Adipose tissue (tissue), 3 donors: Measurements from ENCODE around the gene ZCCHC14. TPM values are rescaled to one million over a fixed set of nuclear protein-coding genes. Genes with fewer than 3 reads are reported as not detected.
"Not testable (repeated sequence)": the region's sequence is repeated elsewhere in the genome, so short reads cannot be mapped to it uniquely, and the experiment has no call there.

ENCODE experiments used
- H3K27ac ChIP-seq: one replicate; pipeline ENCODE4 v1.5.1; 2013; ENCODE audit warnings: low read depth, low read length
- WGBS, 3 donors: extraction: QIAGEN DNeasy Blood & Tissue Kit; methylation state at CpG; one replicate each; pipeline ENCODE4 v1.1.7; 2013; 5-methylcytosine and 5-hydroxymethylcytosine counted together
- polyA plus RNA-seq, 3 donors: library from polyadenylated mRNA; stranded (reverse); fragments of 200-250 nt; gene quantifications; one replicate each; pipeline ENCODE4 v1.2.3, GENCODE V29; 2013
- donor health status: healthy with polysubstance abuse.
- donor health status: Bipolar disorder and iron deficiency.
- donor health status: healthy.

ZCCHC14 gene
- polyA plus RNA-seq, 3 donors, result 6.6 to 8.9 (median 7.6) TPM

DNA sequence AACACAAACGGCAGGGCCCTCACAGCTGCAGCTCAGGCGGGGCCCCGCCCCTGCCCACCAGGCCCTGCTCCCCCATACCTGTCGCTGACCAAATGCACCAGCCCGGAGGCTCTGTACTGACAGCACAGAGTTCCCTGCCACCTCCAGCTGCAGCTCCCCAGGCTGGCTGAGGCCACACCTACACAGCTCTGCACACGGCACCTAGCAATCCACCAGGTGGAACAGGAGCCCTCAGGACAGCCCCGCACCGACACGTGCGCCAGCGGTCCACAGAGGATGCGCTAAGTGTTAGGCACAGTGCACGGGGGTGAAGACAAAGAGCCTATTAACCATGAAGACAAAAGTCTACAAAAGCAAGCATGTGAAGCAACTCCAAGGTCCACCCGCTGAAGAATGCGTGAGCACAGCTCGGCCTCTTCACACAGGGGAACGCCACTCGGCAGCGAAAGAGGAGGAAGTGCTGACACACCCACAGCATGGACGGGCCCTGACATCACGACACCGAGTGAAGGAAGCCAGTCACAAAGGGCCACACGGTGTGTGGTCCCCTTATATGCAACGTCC, 5.4 kb downstream of the ZCCHC14 start:
- no peak overlapping the region for H3K27ac ChIP-seq
- 18 to 56% (median 49%) methylated on average over 24 of the region's 24 CpGs for WGBS, 3 donors

- no peak overlapping the region for H3K27ac ChIP-seq
- WGBS, 3 donors, result 36 to 68% (median 59%) methylated on average over 5 of the region's 5 CpGs
Measured at GRCh38 chr16:87486713-87487247, 6.0 kb downstream of the ZCCHC14 start.

- WGBS, 3 donors, result 79 to 90% (median 89%) methylated on average over 7 to 8 of the region's 8 CpGs
- no peak overlapping the region for H3K27ac ChIP-seq
Measured at GRCh38 chr16:87486282-87486681, 6.5 kb downstream of the ZCCHC14 start.

DNA sequence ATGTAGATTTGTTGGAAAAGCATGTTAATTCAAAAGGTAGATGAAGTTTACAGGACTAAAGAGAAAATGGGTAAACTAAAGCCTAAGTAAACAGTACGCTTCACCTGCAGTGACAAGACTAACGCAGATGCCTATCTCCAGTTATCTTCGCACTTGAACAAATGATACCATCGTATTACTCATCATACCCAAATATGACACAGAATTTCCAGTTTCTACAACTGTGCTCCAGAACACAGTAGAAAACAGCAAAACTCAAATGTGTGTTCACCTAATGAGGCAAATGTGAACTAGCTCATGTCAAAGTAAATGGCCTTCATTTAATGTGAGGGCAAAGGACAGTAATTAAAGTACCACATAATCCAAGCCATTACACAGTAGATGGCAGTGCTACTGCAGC, 7.0 kb downstream of the ZCCHC14 start:
- 65 to 91% (median 87%) methylated on average over 4 of the region's 4 CpGs for WGBS, 3 donors
- H3K27ac ChIP-seq, result not testable (repeated sequence)

- H3K27ac ChIP-seq, result no peak overlapping the region
- whole genome bisulfite sequencing, 3 donors, result 52 to 71% (median 64%) methylated on average over 22 of the region's 22 CpGs
Measured at GRCh38 chr16:87484487-87485331, 8.1 kb downstream of the ZCCHC14 start.

- WGBS, 3 donors, result 67 to 89% (median 86%) methylated on average over 5 of the region's 5 CpGs
- no peak overlapping the region for H3K27ac ChIP-seq
Measured at GRCh38 chr16:87483481-87483880, 9.3 kb downstream of the ZCCHC14 start.

- H3K27ac ChIP-seq, result not testable (repeated sequence)
- 83 to 87% (median 86%) methylated on average over 6 of the region's 6 CpGs for WGBS, 3 donors
Measured at GRCh38 chr16:87482670-87483069, 10.2 kb downstream of the ZCCHC14 start.

- WGBS, 3 donors, result 80 to 93% (median 93%) methylated on average over 9 of the region's 9 CpGs
- no peak overlapping the region for H3K27ac ChIP-seq
Measured at GRCh38 chr16:87482266-87482665, 10.6 kb downstream of the ZCCHC14 start.

DNA sequence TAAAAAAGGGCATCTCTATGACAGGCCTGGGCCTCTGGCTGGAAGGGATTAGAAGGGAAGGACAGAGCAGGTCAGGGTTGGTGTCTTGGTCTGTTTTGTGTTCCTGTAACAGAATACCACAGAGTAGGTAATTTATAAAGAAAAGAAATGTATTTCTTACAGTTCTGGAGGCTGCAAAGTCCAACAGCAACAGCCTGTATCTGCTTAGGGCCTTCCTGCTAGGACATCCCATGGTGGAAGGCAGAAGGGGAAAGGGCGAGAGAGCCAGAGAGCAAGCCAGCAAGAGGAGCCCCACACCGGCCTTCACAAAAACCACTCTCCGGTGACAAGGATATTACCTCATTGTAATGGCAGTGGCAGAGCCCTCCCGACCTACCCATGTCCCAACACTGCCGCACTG, 11.1 kb downstream of the ZCCHC14 start:
- H3K27ac ChIP-seq, result not testable (repeated sequence)
- WGBS, 3 donors, result 84 to 91% (median 87%) methylated on average over 4 to 5 of the region's 5 CpGs

DNA sequence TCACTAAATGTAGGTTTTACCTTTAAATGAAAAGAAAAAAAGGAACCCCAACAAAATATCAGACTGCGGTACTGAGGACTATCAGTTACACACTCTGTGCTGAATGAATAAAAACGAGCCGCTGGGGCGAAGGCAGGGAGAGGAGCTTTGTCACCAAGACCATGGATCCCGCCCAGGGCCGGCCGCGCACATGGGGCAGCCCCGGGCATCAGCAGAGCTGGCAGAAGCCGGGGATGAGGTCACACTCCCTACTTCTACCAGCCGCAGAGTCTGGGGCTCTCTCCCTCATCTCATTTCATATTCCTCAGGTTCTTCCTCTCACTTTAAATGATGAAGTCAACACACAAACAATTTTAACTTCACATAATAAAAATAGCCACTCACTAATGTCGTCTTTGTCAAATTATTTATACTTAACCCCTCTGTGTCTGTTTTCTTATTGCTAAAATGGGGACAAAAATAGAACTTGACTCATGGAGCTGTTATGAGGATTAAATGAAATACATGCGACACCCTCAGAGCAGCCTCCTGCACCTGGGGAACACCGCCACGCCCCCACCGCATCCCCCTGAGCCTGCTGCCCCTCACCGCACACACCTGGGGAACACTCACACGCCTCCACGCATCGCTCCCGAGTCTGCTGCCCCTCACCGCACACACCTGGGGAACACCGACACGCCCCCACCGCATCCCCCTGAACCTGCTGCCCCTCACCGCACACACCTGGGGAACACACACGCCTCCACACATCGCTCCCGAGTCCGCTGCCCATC, 15.4 kb downstream of the ZCCHC14 start:
- H3K27ac ChIP-seq, result not testable (repeated sequence)
- WGBS, 3 donors, result 84 to 87% (median 87%) methylated on average over 30 of the region's 30 CpGs

DNA sequence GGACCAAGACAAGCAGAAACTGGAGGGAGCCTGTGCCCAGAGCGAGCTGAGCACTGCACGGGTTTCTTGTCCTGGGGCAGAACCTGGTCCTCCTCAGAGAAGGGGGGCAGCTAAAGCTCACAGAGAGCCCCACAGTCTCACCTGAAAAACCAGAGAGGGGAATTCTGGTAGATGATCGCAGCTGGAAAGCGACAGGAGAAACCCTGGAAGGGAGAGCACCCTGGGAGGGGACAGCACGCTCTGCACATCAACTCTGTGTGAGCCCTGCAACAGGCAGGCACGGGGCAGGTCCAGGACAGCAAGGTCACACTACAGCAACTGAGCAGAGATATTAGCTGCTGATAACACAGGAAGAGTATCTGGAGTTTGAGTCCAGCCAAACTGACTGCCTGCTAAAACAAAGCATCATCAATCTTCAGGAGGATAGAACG, 18.2 kb downstream of the ZCCHC14 start:
- WGBS, 3 donors, result 78 to 89% (median 82%) methylated on average over 7 of the region's 7 CpGs
- no peak overlapping the region for H3K27ac ChIP-seq

DNA sequence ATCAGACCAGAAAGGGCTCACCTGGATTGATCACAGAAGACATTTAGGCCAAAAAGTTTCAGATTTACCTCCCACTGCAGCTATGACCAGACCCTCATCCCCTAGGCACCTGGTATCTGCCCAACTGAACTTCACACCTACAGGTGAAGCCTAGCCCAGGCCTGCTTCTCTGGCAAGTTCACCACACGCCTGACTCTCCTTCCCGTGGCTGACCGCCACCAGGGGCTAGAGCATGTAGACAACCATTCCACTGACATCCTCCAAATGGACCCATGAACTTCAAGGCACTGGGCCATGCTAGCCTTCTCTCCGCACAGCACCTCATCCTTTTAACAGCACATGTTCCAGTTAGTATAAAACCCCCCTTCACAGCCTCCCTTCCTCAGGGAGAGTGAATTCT, 18.8 kb downstream of the ZCCHC14 start:
- WGBS, 3 donors, result 97% methylated on average over 4 of the region's 4 CpGs

DNA sequence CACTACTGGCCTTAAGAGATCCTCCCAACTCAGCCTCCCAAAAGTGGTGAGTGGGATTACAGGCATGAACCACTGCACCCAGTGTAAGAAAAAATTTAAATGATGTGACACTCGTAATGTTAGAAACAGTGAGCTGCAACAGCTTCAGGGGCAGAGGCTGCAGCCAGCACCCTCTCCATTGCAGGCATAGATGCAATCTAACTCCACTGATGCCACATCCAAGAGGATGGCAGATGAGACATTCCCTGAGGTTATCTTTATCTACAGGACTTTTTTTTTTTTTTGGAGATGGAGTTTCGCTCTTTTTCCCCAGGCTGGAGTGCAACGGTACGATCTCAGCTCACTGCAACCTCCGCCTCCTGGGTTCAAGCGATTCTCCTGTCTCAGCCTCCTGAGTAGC, 19.9 kb downstream of the ZCCHC14 start:
- H3K27ac ChIP-seq, result no peak overlapping the region
- WGBS, 3 donors, result 91 to 98% (median 98%) methylated on average over 6 of the region's 6 CpGs

More for the DNA sequence above, 18.8 kb downstream of the ZCCHC14 start:
- no peak overlapping the region for H3K27ac ChIP-seq

GRCh38 chr16:87472142-87472778, 20.6 kb downstream of the ZCCHC14 start:
- WGBS, 3 donors, result 85 to 92% (median 90%) methylated on average over 22 of the region's 22 CpGs
- no peak overlapping the region for H3K27ac ChIP-seq

DNA sequence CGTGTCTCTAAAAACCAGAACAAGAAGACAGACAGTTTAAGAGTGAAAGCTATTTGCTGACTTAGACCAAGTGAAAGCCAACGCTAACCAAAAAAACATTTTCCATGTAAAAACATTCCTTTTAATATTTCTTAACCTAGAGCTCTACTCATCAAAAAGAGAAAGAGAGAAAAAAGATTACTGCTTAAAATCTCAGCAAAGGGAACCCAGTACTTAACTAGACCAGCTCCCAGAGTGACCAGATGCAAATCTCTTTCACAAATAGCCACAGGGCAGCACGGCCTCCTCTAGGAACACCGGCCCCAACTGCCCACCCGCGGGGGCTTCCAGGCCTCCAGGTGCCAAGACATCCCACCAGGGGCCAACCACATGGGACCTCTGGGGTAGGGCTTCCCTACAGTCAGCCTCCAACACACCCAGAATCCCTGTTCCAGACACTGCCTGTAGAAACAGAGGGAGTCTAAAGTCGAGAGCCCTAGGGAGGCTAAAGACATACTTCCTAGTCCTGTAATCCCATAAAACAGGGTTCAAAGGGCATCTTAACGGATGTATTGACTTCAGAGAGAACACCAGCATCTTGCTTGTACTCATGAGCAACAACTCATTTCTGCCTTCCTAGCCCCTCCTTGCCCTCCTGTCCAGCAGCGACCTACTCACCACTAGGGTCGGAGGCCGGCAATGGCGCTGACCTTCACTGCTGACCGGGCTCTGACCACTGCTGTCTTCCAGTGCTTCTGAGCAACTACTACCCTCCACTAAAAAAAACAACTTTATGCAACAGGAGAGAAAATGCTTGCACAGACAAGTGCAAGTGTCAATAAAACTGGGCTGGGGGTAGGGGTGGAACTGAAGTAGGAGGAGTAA, 21.3 kb downstream of the ZCCHC14 start:
- 65 to 70% (median 67%) methylated on average over 13 of the region's 13 CpGs for WGBS, 3 donors

GRCh38 chr16:87470332-87470731, 22.5 kb downstream of the ZCCHC14 start:
- H3K27ac ChIP-seq, result no peak overlapping the region
- WGBS, 3 donors, result 73 to 79% (median 78%) methylated on average over 3 of the region's 3 CpGs

More for the DNA sequence above, 21.3 kb downstream of the ZCCHC14 start:
- H3K27ac ChIP-seq, result no peak overlapping the region

DNA sequence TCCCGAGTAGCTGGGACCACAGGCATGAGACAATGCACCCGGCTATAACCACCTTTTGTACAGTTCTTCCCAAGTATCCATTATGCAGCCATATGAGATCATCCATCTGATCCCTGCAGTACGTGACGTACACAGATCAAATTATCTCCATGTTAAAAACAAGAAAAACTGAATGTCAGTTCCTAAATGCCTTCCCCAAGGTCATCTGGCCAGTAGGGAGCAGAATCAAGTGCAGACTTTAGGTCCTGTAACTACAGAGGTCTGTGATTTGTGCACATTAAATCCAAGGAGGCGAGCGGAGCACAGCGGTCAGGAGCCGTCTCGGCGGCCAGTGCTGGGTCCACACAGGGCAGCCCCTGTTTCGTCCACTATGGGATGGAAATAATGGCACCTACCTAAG, 23.7 kb downstream of the ZCCHC14 start:
- no peak overlapping the region for H3K27ac ChIP-seq
- 77 to 96% (median 85%) methylated on average over 11 of the region's 11 CpGs for WGBS, 3 donors

DNA sequence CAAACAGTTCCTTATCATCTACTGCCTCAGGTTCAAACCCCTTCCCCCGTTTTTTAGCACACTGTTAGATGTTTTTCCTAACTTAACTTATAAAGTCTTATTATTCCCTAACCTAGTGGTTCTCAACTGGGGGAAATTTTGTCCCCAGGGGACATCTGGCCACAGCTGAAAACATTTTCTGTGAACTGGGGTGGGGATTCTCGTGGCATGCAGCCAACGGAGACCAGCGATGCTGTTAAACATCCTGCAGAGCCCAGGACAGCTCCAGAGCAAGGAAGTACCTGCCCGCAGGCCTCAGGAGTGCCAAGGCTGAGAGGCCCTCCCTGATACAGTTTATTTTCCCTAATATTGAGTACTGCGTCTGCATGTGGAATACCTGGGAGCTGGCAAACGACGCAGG, 24.3 kb downstream of the ZCCHC14 start:
- no peak overlapping the region for H3K27ac ChIP-seq
- 64 to 76% (median 65%) methylated on average over 8 of the region's 8 CpGs for WGBS, 3 donors
